GM21367 (cell line): Measurements from ENCODE around the gene MSANTD1.

Source experiments
- ATAC-seq: cut with Tn5 transposase; IDR thresholded peaks from one replicate; pipeline ENCODE4 v1.9.1; 2021; ENCODE audit not compliant: unreplicated experiment

Gene MSANTD1

GRCh38 chr4:3262208-3263052, 13.5 kb downstream of the MSANTD1 start:
- ATAC-seq: no peak

DNA sequence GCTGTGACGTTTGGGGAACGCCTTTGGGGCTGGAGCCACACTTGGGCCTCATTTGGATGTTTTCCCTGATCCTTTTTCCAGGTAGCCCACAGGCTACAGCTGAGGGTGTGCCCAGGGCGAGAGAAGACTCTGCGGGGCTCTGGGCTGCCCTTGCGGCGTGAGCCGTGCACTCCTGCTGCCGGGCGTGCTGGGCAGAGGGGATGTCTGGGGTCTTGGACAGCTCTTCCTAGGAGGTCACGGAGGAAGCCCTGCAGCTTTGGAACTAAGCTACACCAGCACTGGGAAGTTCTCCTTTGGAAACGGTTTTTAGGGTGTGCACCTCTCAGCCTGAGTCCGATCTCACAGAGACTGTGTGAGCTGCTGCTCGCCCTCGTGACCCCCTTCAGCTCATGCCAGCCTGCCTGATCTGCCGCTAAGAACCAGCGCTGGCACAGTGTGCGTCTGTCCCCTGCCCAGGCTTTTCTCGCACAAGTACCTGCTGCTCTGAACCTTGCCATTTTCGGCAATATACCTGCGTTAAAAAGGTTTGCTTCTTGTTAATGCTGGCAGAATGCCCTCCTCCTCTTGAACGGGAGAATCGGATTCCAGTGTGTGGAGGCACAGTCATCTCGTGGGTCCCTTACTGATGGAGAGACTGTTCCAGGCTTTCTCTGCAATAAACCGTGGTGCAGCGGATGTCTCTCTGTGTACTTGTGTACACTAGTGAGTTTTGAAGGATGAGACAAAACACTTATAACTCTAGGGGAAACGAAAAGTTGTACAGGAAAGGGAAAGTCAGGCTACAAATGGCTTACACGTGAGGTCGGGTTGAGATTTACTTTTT, 14.3 kb downstream of the MSANTD1 start:
- ATAC-seq: no peak

DNA sequence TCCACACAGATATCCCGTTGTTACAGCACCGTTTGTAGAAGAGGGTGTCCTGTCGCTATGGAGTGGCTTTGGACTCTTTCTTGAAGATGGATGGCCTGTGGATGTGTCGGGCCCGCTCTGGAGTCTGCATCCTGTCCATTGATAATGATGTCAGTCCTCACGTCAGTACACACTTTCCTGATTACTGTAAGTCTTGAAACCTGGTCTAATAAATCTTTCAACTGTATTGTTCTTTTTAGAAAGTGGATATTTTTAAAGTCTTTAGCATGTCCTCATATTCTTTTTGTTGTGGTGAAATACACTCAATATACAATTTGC, 14.9 kb downstream of the MSANTD1 start:
- ATAC-seq: no peak

GRCh38 chr4:3266076-3266475, 17.1 kb downstream of the MSANTD1 start:
- no peak for ATAC-seq

DNA sequence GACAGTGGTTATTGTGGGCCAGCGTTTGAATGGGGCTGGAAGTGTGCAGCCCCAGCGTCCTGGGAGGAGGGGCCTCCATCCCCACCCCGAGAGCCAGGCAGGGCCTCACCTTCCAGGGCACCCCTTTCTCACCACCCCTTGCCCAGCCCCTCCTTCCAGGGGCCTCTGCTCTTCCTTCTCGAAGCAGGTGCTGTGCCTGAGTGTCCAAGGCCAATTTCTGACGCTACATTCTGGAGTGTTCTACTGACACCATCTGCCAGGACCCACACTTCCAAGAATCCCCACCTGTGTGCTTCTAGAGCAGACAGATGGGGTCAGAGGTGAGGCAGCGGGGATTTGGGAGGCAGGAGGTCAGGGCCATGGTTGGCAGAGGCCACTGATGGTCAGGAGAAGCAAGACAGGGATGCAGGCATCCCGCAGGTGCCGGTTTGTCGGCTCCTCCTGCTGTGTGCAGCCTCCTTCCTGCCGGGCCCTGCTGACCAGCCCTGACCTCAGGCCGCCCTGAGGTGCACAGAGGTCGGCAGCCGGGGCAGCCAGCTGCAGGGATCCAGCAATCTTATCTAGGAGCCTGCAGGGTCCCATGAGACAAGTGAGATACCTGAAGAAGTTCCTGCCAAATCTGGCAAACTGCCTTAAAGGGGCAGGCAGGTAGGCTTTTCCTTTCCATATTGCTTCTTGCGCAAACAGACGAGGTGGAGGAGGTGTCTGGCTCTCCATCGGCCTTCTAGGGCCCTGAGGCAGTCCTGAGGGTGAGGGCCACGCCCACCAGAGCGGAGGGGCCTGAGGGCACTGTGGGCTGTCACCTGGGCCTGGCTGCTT, 18.8 kb downstream of the MSANTD1 start:
- ATAC-seq: no peak

DNA sequence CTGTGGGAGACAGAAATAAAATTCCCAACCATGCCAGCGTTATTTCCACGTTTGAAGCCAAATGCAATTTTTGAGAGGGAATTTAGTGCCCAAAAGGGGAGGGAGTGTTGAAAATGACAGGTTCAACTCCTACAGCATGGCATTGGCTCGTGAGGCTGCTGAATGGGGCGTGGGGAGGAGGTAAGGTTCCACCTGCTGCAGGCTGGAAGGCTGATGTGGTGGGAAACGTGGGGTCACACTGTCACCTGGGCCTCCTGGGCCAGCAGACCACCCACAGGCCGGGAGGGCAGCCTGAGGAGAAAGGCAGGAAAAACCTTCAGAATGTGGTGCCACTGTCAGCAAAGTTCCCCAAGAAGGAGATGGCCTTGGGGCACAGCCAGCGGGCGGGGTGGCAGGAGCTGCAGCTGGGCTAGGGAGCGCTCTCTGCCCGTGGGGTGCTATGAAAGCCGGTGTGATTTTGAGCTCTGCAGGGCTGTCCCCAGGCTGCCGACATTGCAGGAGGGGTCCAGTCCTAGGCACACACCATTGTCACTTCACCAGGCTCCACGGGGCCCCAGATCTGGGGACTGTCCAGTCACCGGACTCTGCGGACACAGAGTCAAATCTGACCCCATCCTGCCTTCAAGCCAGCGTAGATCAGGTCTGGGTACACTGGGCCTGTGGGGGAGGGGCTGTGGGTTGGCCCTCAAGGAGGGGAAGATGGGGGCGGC, 19.6 kb downstream of the MSANTD1 start:
- ATAC-seq: no peak

- no peak for ATAC-seq
Measured at GRCh38 chr4:3269105-3269927, 20.4 kb downstream of the MSANTD1 start.

DNA sequence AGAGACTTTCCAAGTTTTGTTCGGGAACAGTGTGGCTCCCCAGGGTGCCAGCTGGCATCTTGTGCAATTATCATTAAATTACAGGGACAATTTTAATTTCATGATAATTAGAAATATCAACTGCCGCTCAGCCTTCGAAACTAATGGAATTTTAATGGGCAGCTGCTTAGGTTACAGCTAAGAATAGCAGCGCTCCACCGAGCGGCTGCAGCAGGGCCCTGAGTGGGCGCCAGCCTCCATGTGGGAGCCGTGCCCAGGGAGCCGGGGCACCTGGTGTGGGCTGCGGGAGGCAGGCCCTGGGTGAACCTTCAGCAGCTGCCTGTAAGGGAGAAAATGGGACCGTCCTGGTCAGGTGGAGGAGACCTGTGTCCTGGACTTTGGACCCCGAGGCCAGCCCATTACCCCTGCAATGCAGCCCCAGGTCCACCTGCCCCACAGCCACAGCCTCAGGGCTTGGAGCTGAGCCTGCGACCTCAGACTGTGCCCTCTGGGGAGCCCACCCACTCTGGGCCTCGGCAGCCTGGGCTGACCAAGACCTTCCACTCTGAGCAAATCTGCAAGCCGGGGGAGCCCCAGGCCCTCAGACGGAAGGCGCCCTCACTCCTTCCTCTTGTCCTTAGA, 21.1 kb downstream of the MSANTD1 start:
- no peak for ATAC-seq

DNA sequence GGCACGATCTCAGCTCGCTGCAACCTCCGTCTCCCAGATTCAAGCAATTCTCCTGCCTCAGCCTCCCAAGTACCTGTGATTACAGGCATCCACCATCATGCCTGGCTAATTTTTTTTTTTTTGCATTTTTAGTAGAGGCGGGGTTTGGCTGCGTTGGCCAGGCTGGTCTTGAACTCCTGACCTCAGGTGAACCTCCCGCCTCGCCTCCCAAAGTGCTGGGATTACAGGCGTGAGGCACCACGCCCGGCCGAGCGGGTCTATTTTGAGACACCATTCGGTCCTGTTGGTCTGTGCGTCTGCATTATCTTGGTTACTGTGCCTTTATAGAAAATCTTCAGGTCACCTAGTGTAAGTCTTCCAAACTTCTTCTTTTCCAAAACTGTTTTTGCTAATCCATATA, 22.2 kb downstream of the MSANTD1 start:
- ATAC-seq: no peak

DNA sequence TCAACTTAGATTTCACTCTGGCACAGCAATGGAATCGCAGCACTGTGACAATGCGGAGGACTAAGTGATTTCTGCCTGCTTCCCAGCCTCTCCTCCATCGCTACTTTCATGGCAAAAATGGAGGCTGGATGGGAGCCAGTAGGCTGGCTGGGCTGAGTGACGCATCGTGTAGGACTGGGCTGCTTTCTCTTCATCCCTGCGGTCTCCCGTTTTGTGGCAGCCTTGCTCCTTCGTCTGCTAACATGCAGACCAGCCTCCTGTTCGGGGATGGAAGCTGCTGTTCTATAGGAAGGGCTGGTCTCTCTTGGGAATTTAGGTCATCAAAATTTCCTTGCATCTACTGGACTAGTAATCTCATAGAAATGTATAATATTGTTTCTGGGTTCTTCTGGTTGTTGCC, 28.0 kb downstream of the MSANTD1 start:
- no peak for ATAC-seq

DNA sequence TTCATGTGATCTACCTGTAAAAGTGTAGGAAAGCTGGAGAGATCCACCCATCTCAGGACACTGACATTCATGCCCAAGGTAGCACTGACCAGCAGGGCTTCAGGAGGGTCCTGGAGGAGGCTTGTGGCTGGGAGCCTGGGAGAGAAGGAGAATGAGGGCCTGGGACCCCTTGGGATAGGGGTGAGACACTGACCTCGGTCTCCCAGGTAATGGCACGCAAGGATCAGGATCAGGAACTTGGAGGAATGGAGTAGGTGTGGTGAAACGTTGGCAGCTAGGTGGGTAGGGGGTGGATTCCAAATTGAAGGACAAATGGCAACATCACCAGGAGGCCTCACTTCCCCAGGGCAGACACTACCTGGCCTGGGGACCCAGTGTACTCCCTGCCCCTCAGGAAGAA, 31.5 kb downstream of the MSANTD1 start:
- ATAC-seq: no peak

DNA sequence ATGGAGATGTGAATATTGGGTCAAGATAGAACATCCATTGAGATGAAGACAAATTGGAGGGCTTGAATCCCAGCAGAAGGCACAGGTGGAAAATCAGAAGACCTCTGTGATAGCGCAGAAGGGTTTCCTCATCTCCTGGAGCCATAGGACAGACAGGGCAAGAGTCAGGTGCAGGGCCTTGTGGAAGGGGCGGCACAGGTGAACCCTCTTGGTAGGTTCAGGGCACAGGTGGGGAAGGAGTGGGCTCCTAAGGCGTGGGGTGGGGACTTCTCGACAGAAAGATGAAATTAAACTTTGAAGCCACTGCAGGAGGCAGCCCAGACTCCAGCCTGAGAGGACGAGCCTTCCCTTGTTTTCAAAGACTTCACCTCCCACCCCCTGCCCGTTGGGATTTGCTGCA, 34.5 kb downstream of the MSANTD1 start:
- no peak for ATAC-seq

GRCh38 chr4:3283916-3284315, 35.0 kb downstream of the MSANTD1 start:
- no peak for ATAC-seq

- ATAC-seq: no peak
Measured at GRCh38 chr4:3284734-3285557, 36.0 kb downstream of the MSANTD1 start.

GRCh38 chr4:3285558-3286334, 36.8 kb downstream of the MSANTD1 start:
- ATAC-seq: no peak

DNA sequence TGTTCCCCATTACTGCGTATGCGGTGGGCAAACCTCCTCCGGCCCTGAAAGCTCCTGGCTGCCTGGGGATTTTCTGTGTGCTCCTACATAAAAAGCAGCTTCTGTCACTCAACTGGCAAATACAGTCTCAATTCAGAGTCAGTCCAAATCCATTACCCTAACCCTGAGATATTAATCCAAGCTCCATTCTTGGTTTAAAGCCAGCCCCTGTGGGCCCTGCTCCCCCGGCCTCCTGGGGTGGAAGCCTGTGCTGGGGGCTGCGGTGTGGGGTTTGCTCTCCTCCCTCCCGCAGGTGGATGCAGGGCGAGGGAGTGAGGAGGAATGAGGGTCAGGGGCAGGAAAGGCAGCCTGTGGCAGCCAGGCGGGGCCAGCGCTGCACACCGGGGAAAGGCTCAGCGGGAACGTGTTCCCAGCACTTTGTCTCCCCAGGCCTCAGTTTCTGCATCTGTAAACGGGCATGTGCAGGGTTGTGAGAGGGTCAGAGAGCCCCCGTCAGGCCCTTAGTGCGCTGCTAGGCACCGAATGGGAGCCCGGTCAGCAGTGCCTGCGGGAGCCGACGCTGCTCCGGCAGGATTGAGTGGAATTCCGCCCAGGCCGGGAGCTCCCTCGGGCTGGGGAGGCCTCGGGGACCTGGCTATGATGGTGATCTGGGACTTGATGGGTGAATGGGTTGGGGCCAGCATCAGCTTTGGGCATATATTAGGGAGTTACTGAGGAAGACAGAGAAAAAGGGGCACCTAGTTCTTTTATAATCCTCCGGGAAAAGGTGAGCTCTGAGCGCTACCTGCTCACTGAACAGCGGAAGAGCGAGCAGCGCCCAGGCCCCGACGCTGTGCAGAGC, 37.6 kb downstream of the MSANTD1 start:
- ATAC-seq: peak; percentile 82
